Esophagus muscularis mucosa (tissue), 3 donors: ENCODE results near the gene VPS18.

ENCODE experiments used
- CTCF ChIP-seq, 3 experiments: fragments of 200-600 bp in 2 of 3; fragments of 450-650 bp in 1 of 3; sonication (generic) in 2 of 3; IDR thresholded peaks; one replicate each; pipeline ENCODE4 v1.5.1; 2017 to 2019; ENCODE audit warnings: antibody characterized with exemption in 3 of 3, mild to moderate bottlenecking in 2 of 3, moderate library complexity in 1 of 3
- POLR2AphosphoS5 ChIP-seq, 2 donors: sonication (generic); formaldehyde crosslinking; IDR thresholded peaks; one replicate each; pipeline ENCODE4 v1.6.1; 2017; ENCODE audit warnings: antibody characterized with exemption in 2 of 2

- TF ChIP-seq CTCF (IDR thresholded peaks at IDR 0.05) (no peak), POLR2AphosphoS5 (IDR thresholded peaks at IDR 0.05) (no peak)
These were observed 20.9 kb downstream of the VPS18 start for GRCh38 chr15:40915116-40915661.
